HepG2 (cell line): Measurements from ENCODE around the gene GPX5. TPM values are rescaled to one million over a fixed set of nuclear protein-coding genes. Genes with fewer than 3 reads are reported as not detected.
"Not testable (repeated sequence)": the region's sequence is repeated elsewhere in the genome, so short reads cannot be mapped to it uniquely, and the experiment has no call there.

Experiments used
- ATAC-seq: fragments of 200-7000 bp; cut with Tn5 transposase; 3 replicates; pipeline ENCODE4 v1.9.1; 2020; ENCODE audit warnings: mild to moderate bottlenecking, moderate library complexity
- BruUV-seq: library from RNA; stranded (reverse); fragments of 400-500 nt; replicated peaks from 2 replicates; lab custom pipeline; 2021; lab: Mats Ljungman, UMichigan
- CTCF ChIA-PET: fragments of 300-600 bp; formaldehyde crosslinking; extraction: SDS; loops from one replicate; lab custom pipeline; 2021; ENCODE audit warnings: low total read pairs, inconsistent platforms, low intra/inter-chr PET ratio; lab: Yijun Ruan, JAX
- POLR2A ChIA-PET: fragments of 350-600 bp; sonication (Branson Sonifier 250); formaldehyde crosslinking; loops from one replicate; lab custom pipeline; 2020; ENCODE audit warnings: antibody characterized with exemption, inconsistent platforms; lab: Yijun Ruan, JAX
- DNase-seq: peaks from one replicate; pipeline ENCODE4 v3.0.0-alpha.2; 2015; ENCODE audit warnings: low spot score
- FAIRE-seq: peaks from 3 replicates; lab custom pipeline; 2011; peaks lifted over from hg19 to GRCh38; lab: Jason Lieb, UNC
- H2AFZ ChIP-seq: one replicate; pipeline ENCODE4 v1.6.1; 2011; ENCODE audit warnings: low read length, inconsistent platforms
- H3K27ac ChIP-seq: fragments of 300-600 bp; 3 replicates; pipeline ENCODE4 v1.8.0; 2011; ENCODE audit warnings: mixed run types, mild to moderate bottlenecking, mixed read lengths, low read length, inconsistent platforms; ENCODE audit not compliant: insufficient read depth; ENCODE audit errors: extremely low read length
- H3K27me3 ChIP-seq, 2 experiments: fragments of 200-600 bp in 1 of 2; 2 replicates in 1 of 2; 3 replicates in 1 of 2; pipeline versions ENCODE4 v1.6.0 to v1.8.0; 2011; ENCODE audit warnings: low read length in 2 of 2, mild to moderate bottlenecking in 2 of 2, moderate library complexity in 2 of 2, inconsistent platforms in 1 of 2; ENCODE audit not compliant: insufficient read depth in 2 of 2, control insufficient read depth in 1 of 2
- H3K36me3 ChIP-seq, 2 experiments: fragments of 200-600 bp in 1 of 2; replicated peaks in 1 of 2; 2 replicates in 1 of 2; 3 replicates in 1 of 2; pipeline versions ENCODE4 v1.5.1 to v1.8.0; 2011; ENCODE audit warnings: low read length in 2 of 2, inconsistent platforms in 1 of 2; ENCODE audit not compliant: insufficient read depth in 2 of 2, control insufficient read depth in 1 of 2
- H3K4me1 ChIP-seq: 2 replicates; pipeline ENCODE4 v1.5.1; 2012; ENCODE audit warnings: low read length, inconsistent platforms; ENCODE audit not compliant: insufficient read depth
- H3K4me2 ChIP-seq: 2 replicates; pipeline ENCODE4 v1.6.0; 2011; ENCODE audit warnings: low read depth, low read length, inconsistent platforms
- H3K4me3 ChIP-seq, 3 experiments: fragments of 200-600 bp in 1 of 3; sonication (generic), shearing (Covaris generic) in 1 of 3; replicated peaks in 1 of 3; 2 replicates each; pipeline ENCODE4 v1.5.1; 2011 to 2016; ENCODE audit warnings: low read length in 3 of 3, inconsistent platforms in 2 of 3, low read depth in 2 of 3, mild to moderate bottlenecking in 2 of 3, control low read depth in 1 of 3, mixed read lengths in 1 of 3; ENCODE audit not compliant: insufficient read depth in 1 of 3
- H3K79me2 ChIP-seq: one replicate; pipeline ENCODE4 v1.6.1; 2011; ENCODE audit warnings: low read length, inconsistent platforms; ENCODE audit not compliant: insufficient read depth
- H3K9ac ChIP-seq: 2 replicates; pipeline ENCODE4 v1.6.0; 2011; ENCODE audit warnings: mild to moderate bottlenecking, low read depth, low read length, inconsistent platforms; ENCODE audit not compliant: insufficient read depth
- H3K9me3 ChIP-seq: 2 replicates; pipeline ENCODE4 v1.5.1; 2012; ENCODE audit warnings: mild to moderate bottlenecking, low read length
- H4K20me1 ChIP-seq: 2 replicates; pipeline ENCODE4 v1.6.0; 2011; ENCODE audit warnings: inconsistent platforms, mild to moderate bottlenecking, low read length, moderate library complexity; ENCODE audit not compliant: insufficient read depth
- GABPA ChIP-seq, 2 experiments: IDR thresholded peaks; 2 replicates each; pipeline ENCODE4 v1.6.1; 2011 to 2016; ENCODE audit warnings: low read depth in 2 of 2, low read length in 1 of 2, missing biosample characterization in 1 of 2, missing genetic modification characterization in 1 of 2
- HMG20A ChIP-seq: IDR thresholded peaks from 2 replicates; pipeline ENCODE4 v1.6.1; 2016; ENCODE audit warnings: borderline replicate concordance
- KDM2A ChIP-seq: sonication (generic); formaldehyde crosslinking; IDR thresholded peaks from 2 replicates; pipeline ENCODE4 v1.4.0; 2020; ENCODE audit warnings: low read depth, missing genetic modification reagents, borderline replicate concordance
- NCOA1 ChIP-seq: sonication (generic); formaldehyde crosslinking; IDR thresholded peaks from 2 replicates; pipeline ENCODE4 v1.9.0; 2021; ENCODE audit warnings: missing genetic modification reagents
- PCBP1 ChIP-seq: fragments of 200-400 bp; formaldehyde crosslinking; IDR thresholded peaks from 2 replicates; pipeline ENCODE4 v1.6.1; 2017; ENCODE audit warnings: mild to moderate bottlenecking, low read depth, low read length, borderline replicate concordance
- PREB ChIP-seq: sonication (generic); formaldehyde crosslinking; IDR thresholded peaks from 2 replicates; pipeline ENCODE4 v1.4.0; 2020; ENCODE audit warnings: missing genetic modification reagents
- RXRB ChIP-seq: IDR thresholded peaks from 2 replicates; pipeline ENCODE4 v1.6.1; 2016; ENCODE audit warnings: borderline replicate concordance, missing genetic modification reagents, missing compliant biosample characterization
- SNRNP70 ChIP-seq: fragments of 200-400 bp; formaldehyde crosslinking; IDR thresholded peaks from 2 replicates; pipeline ENCODE4 v1.6.1; 2017; ENCODE audit warnings: mild to moderate bottlenecking, low read depth, low read length, moderate library complexity
- SPEN ChIP-seq: sonication (generic); formaldehyde crosslinking; IDR thresholded peaks from 2 replicates; pipeline ENCODE4 v1.5.1; 2020; ENCODE audit warnings: low read depth, mild to moderate bottlenecking, missing genetic modification reagents
- TARDBP ChIP-seq: sonication (generic); formaldehyde crosslinking; IDR thresholded peaks from 2 replicates; pipeline ENCODE4 v1.8.0; 2022; ENCODE audit warnings: mild to moderate bottlenecking, missing genetic modification reagents
- TEF ChIP-seq: sonication (generic); formaldehyde crosslinking; IDR thresholded peaks from 2 replicates; pipeline ENCODE4 v1.5.0; 2020; ENCODE audit warnings: missing genetic modification reagents
- ZNF20 ChIP-seq: sonication (generic); formaldehyde crosslinking; IDR thresholded peaks from 2 replicates; pipeline ENCODE4 v1.4.0; 2020; ENCODE audit warnings: mild to moderate bottlenecking, moderate library complexity, missing genetic modification reagents
- ZNF224 ChIP-seq: sonication (generic); formaldehyde crosslinking; IDR thresholded peaks from 2 replicates; pipeline ENCODE4 v1.5.0; 2020; ENCODE audit warnings: mild to moderate bottlenecking, missing genetic modification reagents
- ZNF383 ChIP-seq: sonication (generic); formaldehyde crosslinking; IDR thresholded peaks from 2 replicates; pipeline ENCODE4 v1.4.0; 2020; ENCODE audit warnings: missing genetic modification reagents, mild to moderate bottlenecking, borderline replicate concordance
- ZNF773 ChIP-seq: sonication (generic); formaldehyde crosslinking; IDR thresholded peaks from 2 replicates; pipeline ENCODE4 v1.4.0; 2020; ENCODE audit warnings: missing genetic modification reagents, borderline replicate concordance
- WGBS: methylation state at CpG from one replicate; pipeline ENCODE4 v1.1.6; 2017; ENCODE audit warnings: low lambda C conversion rate; 5-methylcytosine and 5-hydroxymethylcytosine counted together
- in situ Hi-C: cut with HindIII; loops from 2 replicates; pipeline ENCODE4 v1.10.0; 2017; ENCODE audit warnings: low pct_unique_long_range_greater_than_20kb; ENCODE audit not compliant: extremely low pct_ligation_motif_present
- intact Hi-C: fragments of 100-400 bp; cut with micrococcal nuclease; formaldehyde crosslinking; loops from one replicate; pipeline ENCODE4 v1.10.0; 2022; ENCODE audit not compliant: unreplicated experiment
- polyA plus RNA-seq, 8 experiments: library from polyadenylated mRNA; depleted of rRNA in 3 of 8; stranded (reverse) in 7 of 8; unstranded in 1 of 8; fragments of >200 nt; fragmentation: Illumina TruSeq in 4 of 8; extraction: Trizol in 4 of 8; gene quantifications; 2 replicates each; pipeline versions ENCODE4 v1.2.1 to v1.2.3, GENCODE V29; 2011 to 2016; ENCODE audit warnings: low read depth in 4 of 8, missing spikeins in 1 of 8, mixed read lengths in 1 of 8; ENCODE audit not compliant: insufficient read depth in 1 of 8
- total RNA-seq, 5 experiments: library from RNA; depleted of rRNA; stranded (reverse); fragments of >200 nt; fragmentation: Illumina TruSeq; extraction: Trizol; gene quantifications; 2 replicates each; pipeline ENCODE4 v1.2.3, GENCODE V29; 2016; ENCODE audit warnings: low read depth in 1 of 5

The GPX5 gene
- total and polyA plus RNA-seq, 2 of the 13 experiments (the other 11 are each of a cell fraction or from before 2014, with no cell fraction given), result not detected

- no peak overlapping the region for H3K4me2 ChIP-seq
- H3K27me3 ChIP-seq, result no peaks in the 10 kb centered on the region; a peak in 2 of 5 replicates
- H3K27ac ChIP-seq, result no peak overlapping the region
- CTCF ChIA-PET, result no interaction called here
- no peaks in the 10 kb centered on the region for H3K36me3 ChIP-seq
- no peak overlapping the region for H3K9ac ChIP-seq
- H3K4me1 ChIP-seq, result peaks cover 22% of the 10 kb centered on the region
- no peak for DNase-seq
- in situ Hi-C loops, result no loop called here
- BruUV-seq, result no TSS peak
- POLR2A ChIA-PET, result no interaction called here
- no peak for ATAC-seq
- intact Hi-C loops, result no loop called here
- no peak for FAIRE-seq
- no peaks in the 10 kb centered on the region for H3K9me3 ChIP-seq
- H3K4me3 ChIP-seq, result no peak overlapping the region
- H4K20me1 ChIP-seq, result no peaks in the 10 kb centered on the region
- no peak overlapping the region for H2AFZ ChIP-seq
- TF ChIP-seq GABPA (IDR thresholded peaks at IDR 0.05; ENCODE audit: low read depth, low read length), result no peak
- TF ChIP-seq GABPA (CRISPR knock-in tag; IDR thresholded peaks at IDR 0.05; ENCODE audit: low read depth), result no peak
- no peak for TF ChIP-seq SPEN
- TF ChIP-seq PREB, result no peak
- TF ChIP-seq SNRNP70, result no peak
- no peak for TF ChIP-seq ZNF773 (CRISPR knock-in tag)
- TF ChIP-seq NCOA1 (CRISPR knock-in tag), result no peak
- TF ChIP-seq TARDBP (CRISPR knock-in tag), result no peak
- TF ChIP-seq RXRB (CRISPR knock-in tag), result no peak
- no peak for TF ChIP-seq HMG20A (CRISPR knock-in tag)
- TF ChIP-seq ZNF224 (CRISPR knock-in tag), result no peak
- TF ChIP-seq TEF, result no peak
- no peak for TF ChIP-seq ZNF383 (CRISPR knock-in tag)
- no peak for TF ChIP-seq ZNF20
- TF ChIP-seq KDM2A (CRISPR knock-in tag), result no peak
- no peak for TF ChIP-seq PCBP1
- no peaks in the 10 kb centered on the region for H3K79me2 ChIP-seq
These were observed 20.3 kb downstream of the GPX5 start for GRCh38 chr6:28545955-28546354.

GRCh38 chr6:28547003-28547402 is 21.3 kb downstream of the GPX5 start:
- POLR2A ChIA-PET, BruUV-seq, H3K9ac ChIP-seq: not testable (repeated sequence)

More at GRCh38 chr6:28547003-28547402, 21.3 kb downstream of the GPX5 start:
- H2AFZ ChIP-seq, H3K27ac ChIP-seq, in situ Hi-C loops, H4K20me1 ChIP-seq, DNase-seq, ATAC-seq, H3K79me2 ChIP-seq, H3K4me2 ChIP-seq, CTCF ChIA-PET, intact Hi-C loops, H3K4me3 ChIP-seq, H3K27me3 ChIP-seq, H3K36me3 ChIP-seq, H3K9me3 ChIP-seq, FAIRE-seq: not testable (repeated sequence)
- H3K4me1 ChIP-seq, result peaks cover 22% of the 10 kb centered on the region
- WGBS, result 2% methylated on average over 3 of the region's 3 CpGs
